Stimulated activated CD8-positive, alpha-beta memory T cell treated with anti-CD3 and anti-CD28 coated beads, Interleukin-12 subunit alpha, Interleukin-12 subunit beta, amount 100 ng/mL, for 1 hour (primary cell): ENCODE measurements around the gene ARHGAP27.
"Not testable (repeated sequence)": the region's sequence is repeated elsewhere in the genome, so short reads cannot be mapped to it uniquely, and the experiment has no call there.

ENCODE experiments used
- DNase-seq: peaks from one replicate; pipeline ENCODE4 v3.0.0-alpha.2; 2020; ENCODE audit warnings: low read depth

Gene ARHGAP27

GRCh38 chr17:45361976-45362375, 70.7 kb downstream of the ARHGAP27 start:
- no peak for DNase-seq

GRCh38 chr17:45361451-45361850, 71.2 kb downstream of the ARHGAP27 start:
- no peak for DNase-seq

GRCh38 chr17:45357364-45357997, 75.2 kb downstream of the ARHGAP27 start:
- DNase-seq: no peak

GRCh38 chr17:45355087-45355486, 77.6 kb downstream of the ARHGAP27 start:
- DNase-seq: no peak

- DNase-seq: peak; percentile 7
Measured at GRCh38 chr17:45353043-45353442, 79.6 kb downstream of the ARHGAP27 start.

- no peak for DNase-seq
Measured at GRCh38 chr17:45351831-45352230, 80.8 kb downstream of the ARHGAP27 start.

GRCh38 chr17:45347444-45347843, 85.2 kb downstream of the ARHGAP27 start:
- no peak for DNase-seq

GRCh38 chr17:45346216-45347015, 86.3 kb downstream of the ARHGAP27 start:
- no peak for DNase-seq

- no peak for DNase-seq
Measured at GRCh38 chr17:45345554-45346215, 87.0 kb downstream of the ARHGAP27 start.

- no peak for DNase-seq
Measured at GRCh38 chr17:45345246-45345553, 87.5 kb downstream of the ARHGAP27 start.

- not testable (repeated sequence) for DNase-seq
Measured at GRCh38 chr17:45343967-45344664, 88.6 kb downstream of the ARHGAP27 start.
